GM20000 (cell line): ENCODE data around the gene RNU7-1.

Experiments
- DNase-seq: peaks from one replicate; pipeline ENCODE4 v3.0.0; 2012; ENCODE audit warnings: low spot score
- CTCF ChIP-seq: IDR thresholded peaks from 2 replicates; pipeline ENCODE4 v1.5.1; 2012; ENCODE audit warnings: mild to moderate bottlenecking, control low read depth; ENCODE audit errors: extremely low read depth, missing control alignments

The RNU7-1 gene

DNA sequence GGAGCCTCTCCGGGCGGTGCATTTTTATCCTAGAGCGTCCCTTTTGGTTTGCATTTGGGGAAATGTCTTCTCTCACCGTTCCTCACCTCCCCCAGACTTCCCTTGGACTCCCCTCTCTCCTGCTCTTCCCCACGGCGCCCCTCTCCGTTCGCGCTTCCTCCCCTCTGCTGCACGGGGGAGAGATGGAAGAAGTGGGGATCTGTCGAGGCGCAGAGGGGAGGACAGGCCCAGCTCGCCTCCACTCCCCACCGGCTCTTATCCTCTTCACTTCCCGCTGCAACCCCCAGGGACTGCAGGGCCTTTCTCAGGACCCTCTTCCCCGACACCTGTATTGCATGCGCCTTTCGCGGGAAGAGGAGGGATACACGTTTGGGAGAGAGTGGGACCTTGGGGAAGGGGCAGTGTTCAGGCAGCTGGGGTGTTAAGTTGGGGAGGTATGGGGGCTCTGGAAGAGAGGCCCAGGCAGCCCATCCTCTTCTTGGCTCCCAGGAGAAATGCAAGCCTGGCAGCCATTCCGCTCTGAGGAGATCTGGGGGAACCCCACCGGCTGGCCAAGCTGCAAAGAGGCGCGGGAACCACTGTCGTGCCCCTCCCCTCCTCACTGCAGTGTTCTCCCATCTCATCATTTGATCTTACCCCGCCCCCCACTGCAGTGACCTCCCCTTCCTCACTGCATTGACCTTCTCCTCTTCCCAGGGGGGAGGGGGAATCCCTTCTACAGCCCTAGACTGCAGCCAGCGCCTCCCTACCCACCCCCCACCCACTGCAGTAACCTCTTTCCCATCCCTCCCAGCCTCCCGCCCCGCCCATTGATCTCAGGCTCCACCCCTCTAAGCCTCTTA, 28.4 kb upstream of the RNU7-1 start:
- peak; percentile 58 for DNase-seq
- no peak for TF ChIP-seq CTCF

DNA sequence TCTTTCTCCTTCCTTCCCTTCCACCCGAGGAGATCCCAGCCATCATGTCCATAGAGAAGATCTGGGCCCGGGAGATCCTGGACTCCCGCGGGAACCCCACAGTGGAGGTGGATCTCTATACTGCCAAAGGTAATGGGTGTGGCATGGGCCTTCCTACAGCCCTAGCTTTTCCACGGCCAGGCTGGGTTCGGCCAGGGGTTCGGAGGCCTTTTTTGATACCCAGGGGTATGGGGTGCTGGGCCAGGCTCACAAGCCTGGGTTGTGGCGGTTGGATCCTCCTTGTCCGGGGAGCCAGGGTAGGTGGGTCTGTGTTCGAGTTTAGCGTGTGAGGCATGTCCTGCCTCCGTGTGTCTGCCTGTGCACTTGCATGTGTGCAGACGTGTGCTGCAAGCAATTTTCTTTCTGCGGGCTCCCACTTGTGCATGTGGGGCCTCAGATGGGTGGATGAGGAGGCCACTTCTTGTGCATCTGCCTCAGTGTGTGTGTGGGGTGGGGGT, 27.8 kb upstream of the RNU7-1 start:
- TF ChIP-seq CTCF, result no peak
- DNase-seq, result no peak

DNA sequence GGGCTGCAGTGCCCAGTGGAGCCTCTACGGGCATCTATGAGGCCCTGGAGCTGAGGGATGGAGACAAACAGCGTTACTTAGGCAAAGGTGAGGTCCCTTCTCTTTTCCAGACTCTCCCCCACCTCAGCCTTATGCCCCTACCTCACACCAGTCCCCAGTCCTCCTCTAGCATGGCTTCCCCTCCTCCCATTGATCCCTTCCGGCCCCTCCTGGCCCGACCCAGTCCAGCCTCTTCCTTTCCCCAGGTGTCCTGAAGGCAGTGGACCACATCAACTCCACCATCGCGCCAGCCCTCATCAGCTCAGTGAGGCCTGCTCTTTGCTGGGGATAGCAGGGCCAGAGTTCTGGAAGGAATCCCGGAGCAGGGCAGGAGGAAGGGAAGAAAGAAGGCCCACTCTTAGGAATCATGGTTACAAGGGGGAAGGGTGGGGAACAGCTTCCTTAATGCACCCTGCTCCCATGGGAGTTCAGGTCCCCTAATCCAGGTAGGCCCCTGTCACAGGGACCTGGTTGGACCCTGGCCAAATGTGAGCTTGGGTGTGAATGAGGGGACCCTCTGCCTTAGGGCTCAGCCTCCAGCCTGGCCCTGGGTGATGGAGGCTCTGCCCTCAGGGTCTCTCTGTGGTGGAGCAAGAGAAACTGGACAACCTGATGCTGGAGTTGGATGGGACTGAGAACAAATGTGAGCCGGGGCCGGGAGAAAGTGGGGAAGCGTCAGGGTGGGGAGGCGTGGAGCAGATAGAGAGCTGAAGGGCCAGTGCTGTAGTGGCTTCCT, 27.0 kb upstream of the RNU7-1 start:
- TF ChIP-seq CTCF, result no peak
- DNase-seq, result peak; percentile 8

DNA sequence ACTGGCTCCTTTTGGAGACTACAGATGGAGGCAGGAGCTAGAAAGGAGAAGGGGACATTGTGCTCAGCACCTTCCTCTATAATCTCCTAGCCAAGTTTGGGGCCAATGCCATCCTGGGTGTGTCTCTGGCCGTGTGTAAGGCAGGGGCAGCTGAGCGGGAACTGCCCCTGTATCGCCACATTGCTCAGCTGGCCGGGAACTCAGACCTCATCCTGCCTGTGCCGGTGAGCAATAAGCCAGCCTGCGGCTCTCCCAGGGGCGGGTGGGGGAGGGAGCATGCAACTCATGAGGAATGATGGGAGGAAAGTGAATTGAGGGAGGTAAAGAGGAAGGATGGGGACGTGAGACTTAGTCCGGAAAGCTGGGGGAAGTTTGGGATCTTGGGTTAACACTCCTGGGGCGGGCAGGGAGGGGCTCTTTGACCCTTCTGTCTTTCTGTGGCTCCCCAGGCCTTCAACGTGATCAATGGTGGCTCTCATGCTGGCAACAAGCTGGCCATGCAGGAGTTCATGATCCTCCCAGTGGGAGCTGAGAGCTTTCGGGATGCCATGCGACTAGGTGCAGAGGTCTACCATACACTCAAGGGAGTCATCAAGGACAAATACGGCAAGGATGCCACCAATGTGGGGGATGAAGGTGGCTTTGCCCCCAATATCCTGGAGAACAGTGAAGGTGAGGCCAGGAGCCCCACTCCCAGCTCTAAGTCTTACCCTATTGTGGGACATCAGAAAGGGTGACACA, 26.0 kb upstream of the RNU7-1 start:
- DNase-seq, result no peak
- no peak for TF ChIP-seq CTCF

- no peak for TF ChIP-seq CTCF
- peak; percentile 32 for DNase-seq
Measured at GRCh38 chr12:6919588-6919987, 24.0 kb upstream of the RNU7-1 start.

DNA sequence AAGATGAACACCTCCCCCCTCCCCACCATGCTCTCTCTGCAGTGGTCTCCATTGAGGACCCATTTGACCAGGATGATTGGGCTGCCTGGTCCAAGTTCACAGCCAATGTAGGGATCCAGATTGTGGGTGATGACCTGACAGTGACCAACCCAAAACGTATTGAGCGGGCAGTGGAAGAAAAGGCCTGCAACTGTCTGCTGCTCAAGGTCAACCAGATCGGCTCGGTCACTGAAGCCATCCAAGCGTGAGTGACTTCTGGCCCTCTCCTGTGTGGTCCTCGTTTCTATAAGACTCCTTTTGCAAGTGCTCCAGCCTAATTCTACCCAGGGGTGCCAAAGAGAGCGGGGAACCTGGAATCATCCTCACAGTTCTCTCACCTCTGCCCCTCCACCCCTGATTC, 22.1 kb upstream of the RNU7-1 start:
- no peak for TF ChIP-seq CTCF

More for the DNA sequence above, 22.1 kb upstream of the RNU7-1 start:
- no peak for DNase-seq
